ENCODE data around the gene TRIM44.
"Not testable (repeated sequence)": the region's sequence is repeated elsewhere in the genome, so short reads cannot be mapped to it uniquely, and the experiment has no call there.

Gene TRIM44

DNA sequence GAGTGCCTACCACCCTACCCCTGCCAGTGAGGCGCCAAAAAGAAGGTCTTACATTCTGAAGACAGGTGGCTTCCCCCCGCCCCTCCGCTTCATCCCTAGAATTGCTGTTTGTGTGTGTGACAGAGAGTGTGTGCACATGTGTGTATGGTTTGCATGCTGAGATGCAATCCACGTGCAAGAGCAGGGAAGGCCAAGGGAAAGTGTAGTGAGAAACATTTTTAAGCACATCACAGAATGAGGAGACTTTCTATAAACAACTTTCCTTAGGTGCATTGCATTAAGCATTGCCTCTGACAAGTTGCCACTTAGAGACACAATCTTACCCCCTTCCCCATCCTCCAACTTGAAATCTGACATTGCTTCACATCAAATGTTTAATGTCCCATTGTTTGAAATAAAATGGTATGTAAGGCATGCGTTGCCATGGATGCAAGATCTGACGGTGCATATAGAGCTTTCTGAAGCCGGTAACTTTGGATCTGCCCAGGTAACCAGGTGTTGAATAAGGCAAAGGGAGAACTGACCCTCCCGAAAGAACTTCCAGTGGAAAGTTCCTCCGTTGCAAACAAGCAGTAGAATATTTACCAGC is 22.9 kb upstream of the TRIM44 start:
- no peak for DNase-seq (ENCODE audit: insufficient read length)
- TF ChIP-seq TAF1 (IDR thresholded peaks at IDR 0.05; ENCODE audit: borderline replicate concordance, low read depth, low read length): no peak
- TF ChIP-seq POLR2AphosphoS5 (IDR thresholded peaks at IDR 0.05; ENCODE audit: low read depth, low read length): no peak
- no peak for TF ChIP-seq POLR2A (IDR thresholded peaks at IDR 0.05; ENCODE audit: low read depth, low read length)
- no peak for FAIRE-seq

DNA sequence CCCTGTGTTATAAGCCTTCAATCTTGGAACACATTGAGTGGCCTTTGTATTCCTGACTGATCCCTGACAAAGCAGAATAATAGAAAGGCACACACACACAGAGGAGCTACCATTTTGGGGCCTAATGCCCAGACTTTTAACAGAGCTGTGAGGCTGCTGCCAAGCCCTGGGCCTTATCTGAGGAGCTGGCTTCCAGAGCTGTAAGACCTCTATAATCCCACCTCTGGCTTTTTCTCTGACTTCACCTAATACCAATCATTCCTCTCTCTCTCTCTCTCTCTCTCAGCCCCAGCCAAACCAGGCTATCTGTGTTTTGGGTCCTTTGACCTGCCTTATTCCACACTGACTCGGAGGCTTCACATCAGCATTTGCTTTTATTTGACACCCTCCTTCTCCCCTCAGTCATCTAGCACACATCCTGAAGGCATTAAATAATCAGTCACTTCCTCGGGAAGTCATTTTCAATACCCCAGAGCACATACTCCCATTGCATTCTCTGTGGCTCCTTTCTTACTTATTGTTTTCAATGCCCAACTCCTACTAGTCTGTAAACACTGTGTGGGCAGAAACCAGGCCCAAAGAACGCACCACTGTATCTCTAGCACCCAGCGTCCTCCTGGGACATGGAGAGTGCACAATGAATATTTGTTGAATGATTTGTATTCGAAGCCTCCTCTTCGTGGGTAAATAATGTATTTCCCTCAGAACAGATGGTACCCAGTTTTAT is 21.2 kb upstream of the TRIM44 start:
- TF ChIP-seq POLR2A (IDR thresholded peaks at IDR 0.05; ENCODE audit: low read depth, low read length): no peak
- TF ChIP-seq POLR2AphosphoS5 (IDR thresholded peaks at IDR 0.05; ENCODE audit: low read depth, low read length): no peak
- no peak for TF ChIP-seq TAF1 (IDR thresholded peaks at IDR 0.05; ENCODE audit: borderline replicate concordance, low read depth, low read length)
- FAIRE-seq (no peak), DNase-seq (ENCODE audit: insufficient read length) (no peak)

DNA sequence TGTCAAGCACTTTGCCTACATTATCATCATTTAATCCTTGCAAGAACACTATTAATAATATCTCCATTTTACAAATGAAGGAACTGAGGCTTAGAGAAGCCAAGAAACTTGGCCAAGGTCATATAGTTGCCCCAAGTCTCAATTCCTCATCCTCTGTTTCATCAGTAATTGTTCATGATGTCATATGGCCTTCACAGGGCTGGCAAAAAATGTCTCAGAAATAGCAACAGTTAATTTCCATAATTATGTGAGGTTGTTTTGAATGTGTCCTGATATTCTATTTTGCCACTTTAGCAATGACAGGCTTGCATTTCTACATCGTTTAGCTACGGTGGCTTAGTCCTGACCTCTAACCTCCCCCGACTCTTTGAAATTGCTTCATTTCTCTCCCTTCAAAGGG is 20.6 kb upstream of the TRIM44 start:
- no peak for TF ChIP-seq POLR2AphosphoS5 (IDR thresholded peaks at IDR 0.05; ENCODE audit: low read depth, low read length)
- TF ChIP-seq POLR2A (IDR thresholded peaks at IDR 0.05; ENCODE audit: low read depth, low read length): no peak
- no peak for TF ChIP-seq TAF1 (IDR thresholded peaks at IDR 0.05; ENCODE audit: borderline replicate concordance, low read depth, low read length)

DNA sequence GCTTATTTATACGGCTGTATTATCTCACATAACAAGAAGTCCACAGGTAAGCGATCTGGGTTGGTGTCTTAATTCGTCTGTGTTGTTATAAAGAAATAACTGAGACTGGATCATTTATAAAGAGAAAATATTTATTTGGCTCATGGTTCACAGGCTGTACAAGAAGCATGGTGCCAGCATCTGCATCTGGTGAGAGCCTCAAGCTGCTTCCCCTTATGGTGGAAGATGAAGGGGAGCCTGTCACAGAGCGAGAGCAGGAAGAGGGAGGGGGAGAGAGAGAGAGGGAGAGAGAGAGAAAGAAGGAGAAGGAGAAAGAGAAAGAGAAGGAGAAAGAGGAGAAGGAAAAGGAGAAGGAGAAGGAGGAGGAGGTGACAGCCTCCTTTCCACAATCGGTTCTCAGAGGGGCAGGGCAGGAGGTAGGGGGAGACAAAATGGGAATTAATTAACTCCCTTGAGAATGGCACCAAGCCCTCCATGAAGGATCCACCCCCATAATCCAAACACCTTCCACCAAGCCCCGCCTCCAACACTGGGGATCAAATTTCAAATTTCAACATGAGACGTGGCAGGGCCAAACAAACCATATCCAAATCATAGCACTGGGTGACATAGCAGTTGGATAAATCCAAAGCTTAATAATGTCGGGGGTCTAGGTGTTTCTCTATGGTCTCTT is 15.0 kb upstream of the TRIM44 start:
- DNase-seq (ENCODE audit: insufficient read length) (no peak), FAIRE-seq (no peak)
- TF ChIP-seq POLR2A (IDR thresholded peaks at IDR 0.05; ENCODE audit: low read depth, low read length) (no peak), POLR2AphosphoS5 (IDR thresholded peaks at IDR 0.05; ENCODE audit: low read depth, low read length) (no peak), TAF1 (IDR thresholded peaks at IDR 0.05; ENCODE audit: borderline replicate concordance, low read depth, low read length) (no peak)

More for the DNA sequence above, 20.6 kb upstream of the TRIM44 start:
- peak; percentile 21 for FAIRE-seq
- no peak for DNase-seq (ENCODE audit: insufficient read length)

DNA sequence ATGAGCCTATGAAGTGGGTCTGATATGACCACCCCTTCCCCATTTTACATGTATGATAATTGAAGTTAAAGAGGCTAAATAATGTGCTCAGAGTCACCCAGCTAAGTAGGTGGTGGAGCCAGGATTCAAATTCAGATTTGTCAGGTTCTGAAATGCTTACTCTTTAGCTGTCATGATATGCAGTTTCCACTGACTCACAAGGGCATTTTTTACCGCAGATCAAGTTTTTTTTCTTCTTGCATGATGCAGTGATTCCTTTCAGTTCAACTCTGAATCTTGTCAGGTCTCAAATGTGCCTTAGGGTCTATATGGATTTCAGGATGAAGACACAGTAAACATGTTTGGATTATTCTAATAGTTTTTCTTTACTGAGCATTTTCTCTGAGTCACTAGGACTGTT is 12.6 kb upstream of the TRIM44 start:
- TF ChIP-seq TAF1 (IDR thresholded peaks at IDR 0.05; ENCODE audit: borderline replicate concordance, low read depth, low read length): no peak
- TF ChIP-seq POLR2AphosphoS5 (IDR thresholded peaks at IDR 0.05; ENCODE audit: low read depth, low read length): no peak
- TF ChIP-seq POLR2A (IDR thresholded peaks at IDR 0.05; ENCODE audit: low read depth, low read length): no peak
- FAIRE-seq (peak; percentile 33), DNase-seq (ENCODE audit: insufficient read length) (no peak)

DNA sequence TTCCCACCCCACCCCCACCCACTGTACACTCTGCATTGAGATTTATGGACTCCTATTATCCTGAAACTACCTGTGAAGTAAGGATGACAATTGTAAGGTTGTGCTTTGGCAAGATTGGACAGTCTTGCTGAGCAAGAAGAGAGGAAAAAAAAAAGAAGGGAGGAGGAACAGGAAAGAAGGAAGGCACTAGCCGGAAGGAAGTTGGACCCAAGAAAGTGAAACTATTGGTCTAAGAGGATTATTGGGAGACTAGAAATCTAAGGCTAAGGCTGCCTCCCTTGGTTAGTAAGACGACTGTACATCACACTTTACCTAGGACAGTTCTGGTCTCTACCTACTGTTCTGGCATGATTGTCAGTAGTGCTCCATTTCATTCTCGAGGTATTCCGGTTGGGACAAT is 12.1 kb upstream of the TRIM44 start:
- DNase-seq (ENCODE audit: insufficient read length) (no peak), FAIRE-seq (no peak)
- TF ChIP-seq POLR2A (IDR thresholded peaks at IDR 0.05; ENCODE audit: low read depth, low read length) (no peak), POLR2AphosphoS5 (IDR thresholded peaks at IDR 0.05; ENCODE audit: low read depth, low read length) (no peak), TAF1 (IDR thresholded peaks at IDR 0.05; ENCODE audit: borderline replicate concordance, low read depth, low read length) (no peak)

DNA sequence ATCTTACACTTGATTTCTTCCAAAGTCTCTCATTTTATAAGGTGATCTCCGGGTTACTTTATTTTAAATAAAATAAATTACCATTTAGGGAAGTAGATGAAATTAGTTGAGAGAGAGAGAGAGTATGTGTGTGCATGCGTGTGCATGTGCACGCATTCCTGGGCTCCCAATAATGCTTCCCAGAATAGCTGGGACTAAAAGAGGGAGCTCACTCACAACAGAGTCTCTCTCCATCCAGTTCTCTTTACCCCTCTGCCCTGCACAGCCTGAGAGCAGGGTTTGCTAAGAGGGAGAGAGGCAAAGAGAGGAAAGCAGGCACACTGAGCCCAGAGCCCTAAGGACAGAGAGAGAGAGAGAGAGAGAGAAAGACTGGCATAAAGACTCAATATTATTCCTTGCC is 11.3 kb upstream of the TRIM44 start:
- DNase-seq (ENCODE audit: insufficient read length): no peak
- TF ChIP-seq POLR2A (IDR thresholded peaks at IDR 0.05; ENCODE audit: low read depth, low read length) (no peak), POLR2AphosphoS5 (IDR thresholded peaks at IDR 0.05; ENCODE audit: low read depth, low read length) (no peak), TAF1 (IDR thresholded peaks at IDR 0.05; ENCODE audit: borderline replicate concordance, low read depth, low read length) (no peak)
- no peak for FAIRE-seq

DNA sequence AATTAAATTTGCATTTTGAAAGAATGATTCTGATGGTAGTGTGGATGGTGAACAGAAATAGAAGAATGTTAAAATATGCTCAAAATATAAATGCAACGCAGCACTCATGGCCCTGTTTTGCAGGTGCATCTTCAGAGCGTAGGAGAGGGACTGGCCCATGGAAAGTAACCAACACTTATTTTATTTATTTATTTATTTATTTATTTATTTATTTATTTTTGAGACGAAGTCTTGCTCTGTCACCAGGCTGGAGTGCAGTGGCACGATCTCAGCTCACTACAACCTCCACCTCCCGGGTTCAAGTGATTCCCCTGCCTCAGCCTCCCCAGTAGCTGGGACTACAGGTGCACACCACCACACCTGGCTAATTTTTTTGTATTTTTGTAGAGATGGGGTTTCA is 9.8 kb upstream of the TRIM44 start:
- not testable (repeated sequence) for FAIRE-seq; DNase-seq (ENCODE audit: insufficient read length)

DNA sequence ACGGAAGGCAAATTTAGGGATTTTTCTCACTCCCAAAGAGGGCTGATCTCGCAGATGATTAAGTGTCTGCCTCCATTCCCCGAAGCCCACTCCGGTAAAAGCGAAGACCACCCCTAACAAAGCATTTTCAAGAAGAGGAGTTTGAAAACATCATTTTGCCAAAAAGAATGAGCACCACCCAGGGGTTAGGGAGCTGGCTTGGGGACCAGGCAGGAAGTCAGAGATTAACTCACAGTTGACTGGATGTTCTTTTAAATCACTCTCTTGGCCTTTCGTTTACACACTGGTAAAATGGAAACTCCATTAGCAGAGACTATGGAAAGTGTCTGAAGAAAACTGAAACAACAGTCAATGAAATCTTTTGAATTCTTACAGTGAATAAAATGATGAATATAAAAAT is 7.9 kb upstream of the TRIM44 start:
- TF ChIP-seq POLR2A (IDR thresholded peaks at IDR 0.05; ENCODE audit: low read depth, low read length) (no peak), POLR2AphosphoS5 (IDR thresholded peaks at IDR 0.05; ENCODE audit: low read depth, low read length) (no peak)
- no peak for DNase-seq (ENCODE audit: insufficient read length)
- FAIRE-seq: no peak

DNA sequence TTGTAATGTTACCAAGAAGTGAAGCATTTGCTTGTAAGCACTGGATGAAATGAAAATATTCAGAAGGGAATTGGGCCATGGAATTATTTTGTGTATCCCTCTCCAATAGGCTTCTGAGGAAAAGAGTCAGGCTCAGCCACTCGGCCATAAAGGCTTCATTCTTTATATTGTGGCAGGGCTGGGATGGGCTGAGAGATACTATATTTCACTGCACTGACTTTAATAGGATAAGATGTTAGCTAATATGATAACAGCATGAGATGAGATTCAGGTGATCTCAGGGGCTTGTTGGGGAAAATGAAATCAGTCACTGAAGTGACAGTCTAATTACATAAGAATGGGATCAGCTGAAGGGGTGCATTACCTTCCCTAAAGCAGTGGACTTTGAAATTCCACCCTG is 7.3 kb upstream of the TRIM44 start:
- DNase-seq (ENCODE audit: insufficient read length) (no peak), FAIRE-seq (no peak)
- TF ChIP-seq POLR2A (IDR thresholded peaks at IDR 0.05; ENCODE audit: low read depth, low read length) (no peak), TAF1 (IDR thresholded peaks at IDR 0.05; ENCODE audit: borderline replicate concordance, low read depth, low read length) (no peak), POLR2AphosphoS5 (IDR thresholded peaks at IDR 0.05; ENCODE audit: low read depth, low read length) (no peak)

DNA sequence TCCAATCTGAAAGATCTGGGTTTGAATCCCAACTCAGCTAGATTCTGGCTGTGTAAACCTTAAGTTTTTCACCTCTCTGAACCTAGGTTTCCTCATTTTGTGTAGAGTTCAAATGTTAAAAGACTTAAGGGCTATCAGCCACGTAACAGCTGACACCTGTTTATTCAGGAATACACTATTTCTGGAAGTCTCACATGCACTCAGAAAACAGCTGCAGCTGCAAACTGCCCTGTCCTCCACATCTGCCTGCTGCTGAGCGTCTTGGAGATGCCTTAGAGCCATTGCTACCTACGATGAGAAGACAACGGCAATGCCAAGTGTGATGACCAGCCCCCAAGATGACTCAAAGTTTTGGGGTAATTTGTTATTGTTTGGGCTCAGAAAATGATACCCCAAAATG is 6.7 kb upstream of the TRIM44 start:
- TF ChIP-seq POLR2AphosphoS5 (IDR thresholded peaks at IDR 0.05; ENCODE audit: low read depth, low read length): no peak
- TF ChIP-seq TAF1 (IDR thresholded peaks at IDR 0.05; ENCODE audit: borderline replicate concordance, low read depth, low read length): no peak
- TF ChIP-seq POLR2A (IDR thresholded peaks at IDR 0.05; ENCODE audit: low read depth, low read length): no peak
- DNase-seq (ENCODE audit: insufficient read length): no peak
- peak; percentile 53 for FAIRE-seq

Measured in GM12892 (cell line).